Measurements from ENCODE around the gene CPNE8. TPM values are rescaled to one million over a fixed set of nuclear protein-coding genes. Genes with fewer than 3 reads are reported as not detected.

CPNE8 gene
- total and polyA plus RNA-seq, 2 donors (not counting 1 experiment from before 2014, with no cell fraction given): 1.5 to 1.6 TPM

- Histone ChIP-seq H3K9me3 (ENCODE audit: control extremely low read depth in 1 of 3, control insufficient read depth in 2 of 3, insufficient read depth in 1 of 3, low read length in 2 of 3) (no peaks in the 10 kb centered on the region), H3K4me1 (ENCODE audit: control insufficient read depth in 2 of 2, insufficient read depth in 2 of 2, low read length in 2 of 2) (no peaks in the 10 kb centered on the region), H3K27me3 (replicated peaks in 1 of 4; ENCODE audit: control extremely low read depth in 1 of 4, control insufficient read depth in 3 of 4, insufficient read depth in 4 of 4, low read length in 3 of 4) (no peaks in the 10 kb centered on the region), H3K4me3 (ENCODE audit: control extremely low read depth in 1 of 5, extremely low read depth in 1 of 5, insufficient read depth in 1 of 5, low read depth in 2 of 5, low read length in 4 of 5) (no peak overlapping the region), H2AFZ (ENCODE audit: insufficient read depth, low read depth, low read length, poor library complexity, severe bottlenecking) (no peak overlapping the region), H3K27ac (ENCODE audit: low read length in 2 of 2) (no peak overlapping the region), H3K79me2 (ENCODE audit: control insufficient read depth, insufficient read depth, low read length) (no peaks in the 10 kb centered on the region), H3K4me2 (replicated peaks; ENCODE audit: low read depth, low read length, poor library complexity, severe bottlenecking) (no peak overlapping the region), H3K9ac (ENCODE audit: low read length) (no peak overlapping the region), H3K36me3 (replicated peaks in 1 of 2; ENCODE audit: control extremely low read depth in 1 of 2, control insufficient read depth in 1 of 2, extremely low read depth in 1 of 2, insufficient read depth in 2 of 2, low read length in 1 of 2) (no peaks in the 10 kb centered on the region), H4K20me1 (ENCODE audit: control insufficient read depth, insufficient read depth, low read length, poor library complexity, severe bottlenecking) (no peaks in the 10 kb centered on the region)
- TF ChIP-seq CTCF (IDR thresholded peaks at IDR 0.05): no peak
- TF ChIP-seq EZH2 (IDR thresholded peaks at IDR 0.05; ENCODE audit: borderline replicate concordance, insufficient read depth, low read depth, low read length, poor library complexity, severe bottlenecking): no peak
- DNase-seq: no peak
- Mint-ChIP-seq H3K27ac (no peak overlapping the region), H3K4me1 (no peaks in the 10 kb centered on the region), H3K4me3 (no peak overlapping the region), H3K27me3 (no peaks in the 10 kb centered on the region), H3K9me3 (ENCODE audit: insufficient read depth) (no peaks in the 10 kb centered on the region)
- ChIA-PET POLR2A (no interaction called here), CTCF (no interaction called here)
- WGBS (ENCODE audit: insufficient coverage): no CpG with 5 or more reads among the region's 2 CpGs
- intact Hi-C loops (cut with micrococcal nuclease): no loop called here
- no peak for ATAC-seq (ENCODE audit: low read depth)
Measured at GRCh38 chr12:38711054-38711453, 194.3 kb downstream of the CPNE8 start.

- no peak overlapping the region for H3K9ac ChIP-seq (ENCODE audit: low read length)
- CTCF ChIA-PET: no interaction called here
- no peak overlapping the region for H2AFZ ChIP-seq (ENCODE audit: insufficient read depth, low read depth, low read length, poor library complexity, severe bottlenecking)
- no peak for TF ChIP-seq CTCF (IDR thresholded peaks at IDR 0.05)
- TF ChIP-seq EZH2 (IDR thresholded peaks at IDR 0.05; ENCODE audit: borderline replicate concordance, insufficient read depth, low read depth, low read length, poor library complexity, severe bottlenecking): no peak
- H3K27ac Mint-ChIP-seq: no peak overlapping the region
- no peaks in the 10 kb centered on the region for H3K27me3 ChIP-seq (replicated peaks in 1 of 4; ENCODE audit: control extremely low read depth in 1 of 4, control insufficient read depth in 3 of 4, insufficient read depth in 4 of 4, low read length in 3 of 4)
- H3K4me1 Mint-ChIP-seq: no peaks in the 10 kb centered on the region
- no peak overlapping the region for H3K4me2 ChIP-seq (replicated peaks; ENCODE audit: low read depth, low read length, poor library complexity, severe bottlenecking)
- ATAC-seq (ENCODE audit: low read depth) (no peak), DNase-seq (no peak)
- POLR2A ChIA-PET: no interaction called here
- no peak overlapping the region for H3K4me3 Mint-ChIP-seq
- H4K20me1 ChIP-seq (ENCODE audit: control insufficient read depth, insufficient read depth, low read length, poor library complexity, severe bottlenecking): no peaks in the 10 kb centered on the region
- intact Hi-C loops (cut with micrococcal nuclease): no loop called here
- H3K79me2 ChIP-seq (ENCODE audit: control insufficient read depth, insufficient read depth, low read length): no peaks in the 10 kb centered on the region
- H3K9me3 ChIP-seq (ENCODE audit: control extremely low read depth in 1 of 3, control insufficient read depth in 2 of 3, insufficient read depth in 1 of 3, low read length in 2 of 3): no peaks in the 10 kb centered on the region
- H3K27ac ChIP-seq (ENCODE audit: low read length in 2 of 2): no peak overlapping the region
- no peaks in the 10 kb centered on the region for H3K9me3 Mint-ChIP-seq (ENCODE audit: insufficient read depth)
- no peaks in the 10 kb centered on the region for H3K27me3 Mint-ChIP-seq
- no peaks in the 10 kb centered on the region for H3K36me3 ChIP-seq (replicated peaks in 1 of 2; ENCODE audit: control extremely low read depth in 1 of 2, control insufficient read depth in 1 of 2, extremely low read depth in 1 of 2, insufficient read depth in 2 of 2, low read length in 1 of 2)
- H3K4me1 ChIP-seq (ENCODE audit: control insufficient read depth in 2 of 2, insufficient read depth in 2 of 2, low read length in 2 of 2): no peaks in the 10 kb centered on the region
- no peak overlapping the region for H3K4me3 ChIP-seq (ENCODE audit: control extremely low read depth in 1 of 5, extremely low read depth in 1 of 5, insufficient read depth in 1 of 5, low read depth in 2 of 5, low read length in 4 of 5)
Measured at GRCh38 chr12:38708466-38708865, 196.9 kb downstream of the CPNE8 start.

All from B cell (primary cell).